Body of pancreas (tissue), 4 donors: Measurements from ENCODE around the gene SLC35F3.

Experiments used
- POLR2A ChIP-seq, 3 donors: fragments of 450-650 bp; IDR thresholded peaks; one replicate each; pipeline ENCODE4 v1.6.1; 2016; ENCODE audit warnings: antibody characterized with exemption in 3 of 3, mild to moderate bottlenecking in 2 of 3
- TF ChIP-seq, protein P1 (sequence below), 7 experiments: fragments of 450-650 bp in 4 of 7; fragments of 200-600 bp in 3 of 7; sonication (generic) in 3 of 7; IDR thresholded peaks; one replicate each; pipeline ENCODE4 v1.5.1; 2016 to 2019; ENCODE audit warnings: antibody characterized with exemption in 7 of 7

DNA sequence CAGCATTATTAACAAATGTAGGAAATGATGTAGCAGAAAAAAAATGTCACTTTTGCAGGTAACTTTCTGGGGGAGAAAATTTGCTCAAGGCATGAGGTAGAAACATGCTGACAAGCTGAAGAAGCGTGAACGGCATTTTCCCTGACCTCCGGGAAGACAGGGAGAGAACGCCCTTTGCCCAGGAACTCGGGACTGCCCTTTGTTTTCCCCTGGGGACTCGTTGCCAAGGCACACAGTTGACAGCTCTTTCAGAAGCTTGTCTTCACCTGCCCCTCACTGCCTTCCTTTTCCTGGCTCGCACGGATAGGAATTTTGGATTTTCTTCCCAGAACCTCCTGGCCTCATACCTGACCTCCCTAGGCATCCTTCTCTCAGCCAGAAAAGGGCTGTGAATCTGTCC is 416.1 kb downstream of the SLC35F3 start:
- TF ChIP-seq, protein P1, sequence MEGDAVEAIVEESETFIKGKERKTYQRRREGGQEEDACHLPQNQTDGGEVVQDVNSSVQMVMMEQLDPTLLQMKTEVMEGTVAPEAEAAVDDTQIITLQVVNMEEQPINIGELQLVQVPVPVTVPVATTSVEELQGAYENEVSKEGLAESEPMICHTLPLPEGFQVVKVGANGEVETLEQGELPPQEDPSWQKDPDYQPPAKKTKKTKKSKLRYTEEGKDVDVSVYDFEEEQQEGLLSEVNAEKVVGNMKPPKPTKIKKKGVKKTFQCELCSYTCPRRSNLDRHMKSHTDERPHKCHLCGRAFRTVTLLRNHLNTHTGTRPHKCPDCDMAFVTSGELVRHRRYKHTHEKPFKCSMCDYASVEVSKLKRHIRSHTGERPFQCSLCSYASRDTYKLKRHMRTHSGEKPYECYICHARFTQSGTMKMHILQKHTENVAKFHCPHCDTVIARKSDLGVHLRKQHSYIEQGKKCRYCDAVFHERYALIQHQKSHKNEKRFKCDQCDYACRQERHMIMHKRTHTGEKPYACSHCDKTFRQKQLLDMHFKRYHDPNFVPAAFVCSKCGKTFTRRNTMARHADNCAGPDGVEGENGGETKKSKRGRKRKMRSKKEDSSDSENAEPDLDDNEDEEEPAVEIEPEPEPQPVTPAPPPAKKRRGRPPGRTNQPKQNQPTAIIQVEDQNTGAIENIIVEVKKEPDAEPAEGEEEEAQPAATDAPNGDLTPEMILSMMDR (IDR thresholded peaks at IDR 0.05), result no peak
- no peak for TF ChIP-seq POLR2A (IDR thresholded peaks at IDR 0.05)
